ENCODE data around the gene BOLL.

Gene BOLL

DNA sequence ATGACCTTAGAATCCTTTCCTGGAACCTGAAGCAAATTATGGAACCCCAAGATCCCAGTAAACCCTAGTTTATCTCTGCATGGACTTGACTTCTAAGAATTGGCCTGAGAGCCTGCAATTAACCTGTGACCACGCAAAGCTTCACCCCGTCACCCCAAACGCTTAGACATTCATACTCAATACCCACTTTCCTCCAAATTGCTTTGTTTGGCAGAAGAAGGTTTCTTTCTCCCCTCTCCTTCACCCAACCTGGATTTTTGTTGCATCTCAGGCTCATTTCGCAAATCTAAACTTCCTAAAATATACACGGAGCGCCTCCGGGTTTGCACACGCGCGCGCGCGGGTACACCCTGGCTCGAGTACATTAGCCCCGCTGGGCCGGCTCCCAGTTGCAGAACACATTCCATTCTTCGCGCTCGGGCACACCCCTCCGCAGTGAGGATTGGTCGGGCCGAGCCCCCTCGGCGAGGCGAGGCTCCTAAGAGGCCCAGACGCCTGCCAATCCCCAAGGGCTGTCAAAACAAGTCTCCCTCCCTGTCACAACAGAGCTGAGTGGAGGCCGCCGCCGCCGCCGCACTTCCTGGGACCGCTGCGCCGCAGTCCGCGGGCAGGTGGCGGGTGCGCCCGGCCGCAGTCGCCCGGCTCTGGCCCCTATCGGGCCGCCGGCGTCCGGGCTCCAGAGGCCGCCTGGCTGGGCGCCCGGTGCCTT, 19.1 kb upstream of the BOLL start, which contains the start of gene PLCL1:
Gene PLCL1 (plus strand): TSS at position 545 of the 709 bp plus-strand sequence.
- TF ChIP-seq ZFP3 (CRISPR knock-in tag; IDR thresholded peaks at IDR 0.05): no peak
- TF ChIP-seq SNAI2 (CRISPR knock-in tag; IDR thresholded peaks at IDR 0.05): no peak
- TF ChIP-seq ISL1 (CRISPR knock-in tag; IDR thresholded peaks at IDR 0.05): no peak
- peak; percentile 96 for ATAC-seq

DNA sequence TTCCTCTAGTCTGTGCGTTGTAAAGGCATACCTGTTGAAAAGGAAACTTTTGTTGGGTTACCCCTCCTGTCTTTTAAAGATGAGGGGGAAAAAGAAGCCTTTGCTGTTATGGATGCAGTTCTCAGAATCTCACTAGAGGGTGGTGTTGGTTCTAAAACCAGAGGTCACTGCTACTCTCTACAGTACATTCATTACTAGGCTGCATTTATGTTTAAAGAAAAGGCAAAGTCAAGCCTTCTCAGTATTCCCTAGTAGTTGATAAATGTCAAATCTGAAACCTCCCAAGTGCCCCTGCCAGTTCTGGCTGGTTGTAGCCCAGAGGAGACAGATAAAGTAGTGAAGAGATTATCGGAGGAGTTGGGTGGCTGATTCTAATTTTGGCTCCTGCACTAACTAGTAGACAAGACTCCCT, 17.9 kb upstream of the BOLL start:
- no peak for TF ChIP-seq RARB (CRISPR knock-in tag; IDR thresholded peaks at IDR 0.05)
- TF ChIP-seq TOX (CRISPR knock-in tag; IDR thresholded peaks at IDR 0.05; ENCODE audit: borderline replicate concordance): no peak
- TF ChIP-seq, protein P1, sequence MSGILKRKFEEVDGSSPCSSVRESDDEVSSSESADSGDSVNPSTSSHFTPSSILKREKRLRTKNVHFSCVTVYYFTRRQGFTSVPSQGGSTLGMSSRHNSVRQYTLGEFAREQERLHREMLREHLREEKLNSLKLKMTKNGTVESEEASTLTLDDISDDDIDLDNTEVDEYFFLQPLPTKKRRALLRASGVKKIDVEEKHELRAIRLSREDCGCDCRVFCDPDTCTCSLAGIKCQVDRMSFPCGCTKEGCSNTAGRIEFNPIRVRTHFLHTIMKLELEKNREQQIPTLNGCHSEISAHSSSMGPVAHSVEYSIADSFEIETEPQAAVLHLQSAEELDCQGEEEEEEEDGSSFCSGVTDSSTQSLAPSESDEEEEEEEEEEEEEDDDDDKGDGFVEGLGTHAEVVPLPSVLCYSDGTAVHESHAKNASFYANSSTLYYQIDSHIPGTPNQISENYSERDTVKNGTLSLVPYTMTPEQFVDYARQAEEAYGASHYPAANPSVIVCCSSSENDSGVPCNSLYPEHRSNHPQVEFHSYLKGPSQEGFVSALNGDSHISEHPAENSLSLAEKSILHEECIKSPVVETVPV (CRISPR knock-in tag; IDR thresholded peaks at IDR 0.05): no peak
- no peak for TF ChIP-seq GLIS3 (CRISPR knock-in tag; IDR thresholded peaks at IDR 0.05)
- peak; percentile 62 for ATAC-seq

DNA sequence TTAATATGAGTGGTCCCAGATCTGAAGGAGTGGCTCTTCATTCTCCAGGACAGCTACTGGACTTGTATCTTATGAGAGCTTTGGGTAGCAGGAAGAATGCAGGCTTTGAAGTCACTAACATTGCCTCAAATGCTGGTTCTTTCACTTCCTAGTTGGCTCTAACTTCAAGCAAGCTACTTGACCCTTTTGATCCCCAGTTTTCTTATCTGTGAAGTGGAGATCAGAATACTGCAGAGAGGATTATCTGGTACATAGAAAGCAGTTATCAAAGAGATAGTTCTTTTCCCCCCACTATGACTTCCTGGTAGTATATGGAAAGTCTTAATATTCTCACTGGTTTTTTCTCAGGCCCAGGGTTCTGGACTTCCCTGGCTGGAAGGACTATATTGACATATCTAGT, 15.9 kb upstream of the BOLL start:
- no peak for TF ChIP-seq PPARA (CRISPR knock-in tag; IDR thresholded peaks at IDR 0.05; ENCODE audit: borderline replicate concordance)
- TF ChIP-seq, protein P2, sequence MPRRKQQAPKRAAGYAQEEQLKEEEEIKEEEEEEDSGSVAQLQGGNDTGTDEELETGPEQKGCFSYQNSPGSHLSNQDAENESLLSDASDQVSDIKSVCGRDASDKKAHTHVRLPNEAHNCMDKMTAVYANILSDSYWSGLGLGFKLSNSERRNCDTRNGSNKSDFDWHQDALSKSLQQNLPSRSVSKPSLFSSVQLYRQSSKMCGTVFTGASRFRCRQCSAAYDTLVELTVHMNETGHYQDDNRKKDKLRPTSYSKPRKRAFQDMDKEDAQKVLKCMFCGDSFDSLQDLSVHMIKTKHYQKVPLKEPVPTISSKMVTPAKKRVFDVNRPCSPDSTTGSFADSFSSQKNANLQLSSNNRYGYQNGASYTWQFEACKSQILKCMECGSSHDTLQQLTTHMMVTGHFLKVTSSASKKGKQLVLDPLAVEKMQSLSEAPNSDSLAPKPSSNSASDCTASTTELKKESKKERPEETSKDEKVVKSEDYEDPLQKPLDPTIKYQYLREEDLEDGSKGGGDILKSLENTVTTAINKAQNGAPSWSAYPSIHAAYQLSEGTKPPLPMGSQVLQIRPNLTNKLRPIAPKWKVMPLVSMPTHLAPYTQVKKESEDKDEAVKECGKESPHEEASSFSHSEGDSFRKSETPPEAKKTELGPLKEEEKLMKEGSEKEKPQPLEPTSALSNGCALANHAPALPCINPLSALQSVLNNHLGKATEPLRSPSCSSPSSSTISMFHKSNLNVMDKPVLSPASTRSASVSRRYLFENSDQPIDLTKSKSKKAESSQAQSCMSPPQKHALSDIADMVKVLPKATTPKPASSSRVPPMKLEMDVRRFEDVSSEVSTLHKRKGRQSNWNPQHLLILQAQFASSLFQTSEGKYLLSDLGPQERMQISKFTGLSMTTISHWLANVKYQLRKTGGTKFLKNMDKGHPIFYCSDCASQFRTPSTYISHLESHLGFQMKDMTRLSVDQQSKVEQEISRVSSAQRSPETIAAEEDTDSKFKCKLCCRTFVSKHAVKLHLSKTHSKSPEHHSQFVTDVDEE (CRISPR knock-in tag; IDR thresholded peaks at IDR 0.05): no peak
- ATAC-seq: no peak

DNA sequence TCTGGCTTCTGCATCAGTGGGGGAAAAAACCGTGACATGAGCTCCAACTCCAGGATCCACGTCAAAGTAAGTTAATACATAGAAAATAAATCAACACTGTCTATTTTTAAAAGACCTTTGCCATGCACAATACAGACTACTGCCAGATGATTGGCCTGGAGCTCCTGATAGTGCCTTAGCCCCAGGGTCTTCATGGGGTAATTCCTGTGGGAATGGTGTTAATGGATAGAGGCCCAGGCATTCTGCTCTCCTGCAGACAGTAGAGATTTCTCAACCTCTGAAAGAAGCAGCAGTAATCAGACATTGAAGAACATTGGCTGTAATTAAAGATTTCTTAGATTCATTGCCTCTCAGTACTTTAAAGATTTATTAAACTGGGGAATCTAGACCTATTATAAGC, 15.0 kb upstream of the BOLL start:
- TF ChIP-seq ESRRG (CRISPR knock-in tag; IDR thresholded peaks at IDR 0.05) (no peak), TCF4 (CRISPR knock-in tag; IDR thresholded peaks at IDR 0.05; ENCODE audit: borderline replicate concordance) (no peak), ZC3H10 (CRISPR knock-in tag; IDR thresholded peaks at IDR 0.05) (no peak)
- TF ChIP-seq, protein P3, sequence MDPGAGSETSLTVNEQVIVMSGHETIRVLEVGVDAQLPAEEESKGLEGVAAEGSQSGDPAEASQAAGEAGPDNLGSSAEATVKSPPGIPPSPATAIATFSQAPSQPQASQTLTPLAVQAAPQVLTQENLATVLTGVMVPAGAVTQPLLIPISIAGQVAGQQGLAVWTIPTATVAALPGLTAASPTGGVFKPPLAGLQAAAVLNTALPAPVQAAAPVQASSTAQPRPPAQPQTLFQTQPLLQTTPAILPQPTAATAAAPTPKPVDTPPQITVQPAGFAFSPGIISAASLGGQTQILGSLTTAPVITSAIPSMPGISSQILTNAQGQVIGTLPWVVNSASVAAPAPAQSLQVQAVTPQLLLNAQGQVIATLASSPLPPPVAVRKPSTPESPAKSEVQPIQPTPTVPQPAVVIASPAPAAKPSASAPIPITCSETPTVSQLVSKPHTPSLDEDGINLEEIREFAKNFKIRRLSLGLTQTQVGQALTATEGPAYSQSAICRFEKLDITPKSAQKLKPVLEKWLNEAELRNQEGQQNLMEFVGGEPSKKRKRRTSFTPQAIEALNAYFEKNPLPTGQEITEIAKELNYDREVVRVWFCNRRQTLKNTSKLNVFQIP (CRISPR knock-in tag; IDR thresholded peaks at IDR 0.05; ENCODE audit: borderline replicate concordance, low read depth): no peak
- TF ChIP-seq, protein P1 (CRISPR knock-in tag; IDR thresholded peaks at IDR 0.05): no peak
- no peak for ATAC-seq

DNA sequence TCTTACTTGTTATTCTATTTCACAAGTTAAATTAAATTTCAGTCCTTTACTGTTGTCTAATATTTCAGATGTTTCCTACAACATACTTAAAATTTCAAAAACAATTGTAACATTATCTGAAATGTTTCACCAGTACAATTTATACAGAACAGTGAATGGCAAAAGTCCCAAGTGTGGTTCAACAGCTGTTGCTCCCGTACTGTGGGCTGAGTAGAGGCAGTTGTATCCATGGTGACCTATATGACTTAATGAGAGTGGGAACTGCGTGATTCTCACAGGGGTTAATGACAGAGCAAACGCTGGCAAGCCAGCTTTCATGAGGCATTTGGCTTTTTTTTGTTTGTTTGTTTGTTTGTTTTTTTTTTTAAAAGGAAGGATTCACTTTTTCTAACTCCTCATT, 13.9 kb upstream of the BOLL start:
- TF ChIP-seq SNAI2 (CRISPR knock-in tag; IDR thresholded peaks at IDR 0.05) (no peak), ZNF70 (CRISPR knock-in tag; IDR thresholded peaks at IDR 0.05) (no peak), BACH2 (CRISPR knock-in tag; IDR thresholded peaks at IDR 0.05; ENCODE audit: borderline replicate concordance) (no peak), ARNTL (CRISPR knock-in tag; IDR thresholded peaks at IDR 0.05; ENCODE audit: borderline replicate concordance, low read depth) (no peak), ZFP3 (CRISPR knock-in tag; IDR thresholded peaks at IDR 0.05) (no peak), ESRRG (CRISPR knock-in tag; IDR thresholded peaks at IDR 0.05) (no peak), ZNF565 (CRISPR knock-in tag; conservative IDR thresholded peaks at IDR 0.05; ENCODE audit: low read depth) (no peak), ISL1 (CRISPR knock-in tag; IDR thresholded peaks at IDR 0.05) (no peak), PPARA (CRISPR knock-in tag; IDR thresholded peaks at IDR 0.05; ENCODE audit: borderline replicate concordance) (no peak), TOX (CRISPR knock-in tag; IDR thresholded peaks at IDR 0.05; ENCODE audit: borderline replicate concordance) (no peak), CSDC2 (CRISPR knock-in tag; IDR thresholded peaks at IDR 0.05) (no peak), OSR1 (CRISPR knock-in tag; IDR thresholded peaks at IDR 0.05) (no peak), ZC3H10 (CRISPR knock-in tag; IDR thresholded peaks at IDR 0.05) (no peak), RARB (CRISPR knock-in tag; IDR thresholded peaks at IDR 0.05) (no peak)
- TF ChIP-seq, protein P1 (CRISPR knock-in tag; IDR thresholded peaks at IDR 0.05): no peak
- TF ChIP-seq, protein P4, sequence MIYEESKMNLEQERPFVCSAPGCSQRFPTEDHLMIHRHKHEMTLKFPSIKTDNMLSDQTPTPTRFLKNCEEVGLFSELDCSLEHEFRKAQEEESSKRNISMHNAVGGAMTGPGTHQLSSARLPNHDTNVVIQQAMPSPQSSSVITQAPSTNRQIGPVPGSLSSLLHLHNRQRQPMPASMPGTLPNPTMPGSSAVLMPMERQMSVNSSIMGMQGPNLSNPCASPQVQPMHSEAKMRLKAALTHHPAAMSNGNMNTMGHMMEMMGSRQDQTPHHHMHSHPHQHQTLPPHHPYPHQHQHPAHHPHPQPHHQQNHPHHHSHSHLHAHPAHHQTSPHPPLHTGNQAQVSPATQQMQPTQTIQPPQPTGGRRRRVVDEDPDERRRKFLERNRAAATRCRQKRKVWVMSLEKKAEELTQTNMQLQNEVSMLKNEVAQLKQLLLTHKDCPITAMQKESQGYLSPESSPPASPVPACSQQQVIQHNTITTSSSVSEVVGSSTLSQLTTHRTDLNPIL (CRISPR knock-in tag; IDR thresholded peaks at IDR 0.05; ENCODE audit: low read depth): no peak
- TF ChIP-seq, protein P3 (CRISPR knock-in tag; IDR thresholded peaks at IDR 0.05; ENCODE audit: borderline replicate concordance, low read depth): no peak
- ATAC-seq: no peak

All from SK-N-SH treated with all-trans-retinoic acid at 6 μM for 48 hours (cell line).